Right lobe of liver (tissue), 4 donors: ENCODE results near the gene DGKI.

Source experiments
- POLR2A ChIP-seq: fragments of 450-650 bp; IDR thresholded peaks from one replicate; pipeline ENCODE4 v1.6.1; 2017; ENCODE audit warnings: antibody characterized with exemption, mild to moderate bottlenecking
- TF ChIP-seq, protein P1 (sequence below), 4 donors: fragments of 200-600 bp in 3 of 4; fragments of 450-650 bp in 1 of 4; IDR thresholded peaks; one replicate each; pipeline versions ENCODE4 v1.5.1 to v1.8.0; 2016 to 2022; ENCODE audit warnings: antibody characterized with exemption in 4 of 4, mild to moderate bottlenecking in 2 of 4
- donor health status: DM: no; HTN: no; CAD: no.
- donor health status: DM: no; HTN: no; CAD: no.
- donor health status: DM: no; HTN: yes; CAD: no.

DNA sequence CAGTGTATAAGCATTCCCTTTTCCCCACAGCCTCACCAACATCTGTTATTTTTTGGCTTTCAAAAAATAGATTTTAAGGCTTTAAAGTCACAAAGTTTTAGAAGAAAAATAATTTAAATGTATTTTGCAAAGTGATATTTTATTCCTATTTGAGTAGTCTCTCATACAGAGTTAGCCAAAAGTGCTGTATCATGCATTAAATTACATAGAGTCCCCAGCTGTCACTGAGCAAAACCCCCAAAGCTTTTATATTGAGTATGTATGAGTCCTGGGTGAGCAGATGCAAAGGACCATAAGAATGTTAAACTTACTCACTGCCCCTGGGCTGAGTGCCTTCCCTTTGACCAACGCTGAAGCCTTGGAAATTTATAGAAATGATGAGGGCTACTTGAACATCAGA lies 432.9 kb downstream of the DGKI start:
- TF ChIP-seq, protein P1, sequence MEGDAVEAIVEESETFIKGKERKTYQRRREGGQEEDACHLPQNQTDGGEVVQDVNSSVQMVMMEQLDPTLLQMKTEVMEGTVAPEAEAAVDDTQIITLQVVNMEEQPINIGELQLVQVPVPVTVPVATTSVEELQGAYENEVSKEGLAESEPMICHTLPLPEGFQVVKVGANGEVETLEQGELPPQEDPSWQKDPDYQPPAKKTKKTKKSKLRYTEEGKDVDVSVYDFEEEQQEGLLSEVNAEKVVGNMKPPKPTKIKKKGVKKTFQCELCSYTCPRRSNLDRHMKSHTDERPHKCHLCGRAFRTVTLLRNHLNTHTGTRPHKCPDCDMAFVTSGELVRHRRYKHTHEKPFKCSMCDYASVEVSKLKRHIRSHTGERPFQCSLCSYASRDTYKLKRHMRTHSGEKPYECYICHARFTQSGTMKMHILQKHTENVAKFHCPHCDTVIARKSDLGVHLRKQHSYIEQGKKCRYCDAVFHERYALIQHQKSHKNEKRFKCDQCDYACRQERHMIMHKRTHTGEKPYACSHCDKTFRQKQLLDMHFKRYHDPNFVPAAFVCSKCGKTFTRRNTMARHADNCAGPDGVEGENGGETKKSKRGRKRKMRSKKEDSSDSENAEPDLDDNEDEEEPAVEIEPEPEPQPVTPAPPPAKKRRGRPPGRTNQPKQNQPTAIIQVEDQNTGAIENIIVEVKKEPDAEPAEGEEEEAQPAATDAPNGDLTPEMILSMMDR (IDR thresholded peaks at IDR 0.05): no peak
- TF ChIP-seq POLR2A: no peak
